HG03520 (cell line): Measurements from ENCODE around the gene PANX3.
"Not testable (repeated sequence)": the region's sequence is repeated elsewhere in the genome, so short reads cannot be mapped to it uniquely, and the experiment has no call there.

Source experiments
- ATAC-seq: cut with Tn5 transposase; IDR thresholded peaks from one replicate; pipeline ENCODE4 v1.9.1; 2021; ENCODE audit warnings: mild to moderate bottlenecking, moderate library complexity; ENCODE audit not compliant: unreplicated experiment

The PANX3 gene, protein sequence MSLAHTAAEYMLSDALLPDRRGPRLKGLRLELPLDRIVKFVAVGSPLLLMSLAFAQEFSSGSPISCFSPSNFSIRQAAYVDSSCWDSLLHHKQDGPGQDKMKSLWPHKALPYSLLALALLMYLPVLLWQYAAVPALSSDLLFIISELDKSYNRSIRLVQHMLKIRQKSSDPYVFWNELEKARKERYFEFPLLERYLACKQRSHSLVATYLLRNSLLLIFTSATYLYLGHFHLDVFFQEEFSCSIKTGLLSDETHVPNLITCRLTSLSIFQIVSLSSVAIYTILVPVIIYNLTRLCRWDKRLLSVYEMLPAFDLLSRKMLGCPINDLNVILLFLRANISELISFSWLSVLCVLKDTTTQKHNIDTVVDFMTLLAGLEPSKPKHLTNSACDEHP

DNA sequence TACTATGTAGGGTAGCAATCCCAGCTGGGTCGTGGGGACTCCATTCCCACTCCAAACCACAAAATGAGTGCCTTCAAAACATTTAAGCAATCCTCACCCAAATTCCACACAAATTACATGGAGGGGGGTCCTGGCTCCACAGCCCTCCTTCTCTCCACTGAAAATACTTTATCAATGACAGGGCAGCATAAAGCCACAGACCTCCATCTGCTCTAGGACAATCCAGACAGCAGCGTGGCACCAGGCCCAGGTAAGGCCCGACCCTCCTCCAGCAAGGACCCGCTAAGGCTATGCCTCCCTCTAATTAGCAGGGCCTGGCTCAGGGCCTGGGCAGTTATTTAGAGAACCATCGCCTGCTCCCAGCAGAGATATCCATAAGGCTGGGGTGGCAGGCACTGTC lies at the start of gene PANX3:
PANX3 (plus strand) TSS at position 365 of the 400 bp plus-strand sequence. CDS start 129 bp downstream, outside the sequence.
- ATAC-seq: no peak

DNA sequence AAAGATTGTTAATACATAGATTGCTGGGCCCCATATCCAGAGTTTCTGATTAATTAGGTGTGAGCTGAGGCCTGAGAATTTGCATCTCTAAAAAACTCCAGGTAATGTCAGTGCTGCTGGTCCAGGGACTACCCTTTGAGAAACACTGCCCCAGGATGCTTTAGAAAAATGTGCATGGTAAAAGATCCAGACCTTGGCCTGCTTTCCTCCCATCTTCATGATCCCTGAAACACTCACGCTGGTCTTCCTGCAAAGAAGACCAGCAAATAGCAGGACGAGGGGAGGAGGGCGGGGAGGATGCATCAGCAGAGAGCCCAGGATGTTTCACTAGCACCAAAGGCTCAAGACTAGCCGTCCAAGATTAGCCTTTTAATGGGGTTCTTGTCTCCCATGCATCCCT lies 41.5 kb upstream of the PANX3 start, which contains the start of gene OR8A1:
OR8A1 (plus strand) TSS at position 301 of the 400 bp plus-strand sequence. CDS start 123 bp downstream, outside the sequence.
- no peak for ATAC-seq

DNA sequence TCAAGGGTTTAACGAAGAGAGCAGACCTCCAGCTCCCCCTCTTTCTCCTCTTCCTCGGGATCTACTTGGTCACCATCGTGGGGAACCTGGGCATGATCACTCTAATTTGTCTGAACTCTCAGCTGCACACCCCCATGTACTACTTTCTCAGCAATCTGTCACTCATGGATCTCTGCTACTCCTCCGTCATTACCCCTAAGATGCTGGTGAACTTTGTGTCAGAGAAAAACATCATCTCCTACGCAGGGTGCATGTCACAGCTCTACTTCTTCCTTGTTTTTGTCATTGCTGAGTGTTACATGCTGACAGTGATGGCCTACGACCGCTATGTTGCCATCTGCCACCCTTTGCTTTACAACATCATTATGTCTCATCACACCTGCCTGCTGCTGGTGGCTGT lies 41.1 kb upstream of the PANX3 start:
- no peak for ATAC-seq

DNA sequence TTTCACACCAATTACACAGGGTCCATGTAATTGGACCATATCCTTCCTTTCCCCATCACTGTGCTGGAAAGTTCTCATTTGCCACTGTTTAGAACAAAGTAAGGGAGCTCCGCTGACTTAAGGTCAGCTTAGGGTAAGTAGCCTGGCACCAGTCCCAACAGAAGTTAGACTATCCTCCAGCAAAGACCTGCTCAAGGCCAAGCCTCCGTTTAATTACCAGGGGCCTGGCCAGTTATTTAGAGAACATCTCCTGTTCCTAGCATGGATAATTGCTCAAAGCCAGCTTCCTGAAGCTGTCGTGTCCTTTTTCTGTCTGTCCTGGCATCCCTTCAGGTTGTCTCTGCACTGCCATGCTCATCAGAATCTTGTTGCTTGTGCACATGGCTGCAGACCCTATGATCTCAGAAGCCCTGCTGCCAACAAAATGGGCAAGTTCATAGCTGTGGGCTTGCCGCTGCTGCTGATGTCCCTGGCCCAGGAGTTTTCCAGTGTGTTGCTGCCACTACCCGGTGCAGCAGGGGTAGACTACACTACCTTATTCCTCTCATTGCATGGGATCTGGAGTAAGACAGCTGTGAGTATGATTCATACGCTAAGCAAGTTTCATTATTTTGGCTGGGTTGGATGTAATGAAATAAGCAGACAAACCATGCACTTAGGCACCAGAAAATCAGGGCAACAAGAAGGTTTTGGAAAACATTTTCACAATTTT lies 33.4 kb upstream of the PANX3 start:
- no peak for ATAC-seq

DNA sequence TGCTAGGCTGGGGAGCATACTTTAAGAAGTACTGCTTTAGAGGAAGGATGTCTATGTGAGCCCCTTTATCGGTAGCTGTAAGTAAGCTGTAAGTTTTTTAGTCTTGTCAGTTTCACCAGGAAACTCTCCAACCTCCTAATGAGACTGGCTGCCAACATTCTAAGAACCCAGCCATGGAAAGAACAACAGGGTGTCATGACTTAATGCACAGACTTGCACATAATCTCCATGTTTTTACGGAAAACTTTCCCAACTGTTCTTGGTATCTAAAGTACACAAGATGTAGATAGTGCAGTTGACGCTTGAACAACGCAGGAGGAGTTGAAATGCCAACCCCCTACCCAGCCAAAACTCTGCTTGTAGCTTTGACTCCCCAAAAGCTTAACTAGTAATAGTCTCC lies 32.5 kb upstream of the PANX3 start:
- ATAC-seq: no peak

DNA sequence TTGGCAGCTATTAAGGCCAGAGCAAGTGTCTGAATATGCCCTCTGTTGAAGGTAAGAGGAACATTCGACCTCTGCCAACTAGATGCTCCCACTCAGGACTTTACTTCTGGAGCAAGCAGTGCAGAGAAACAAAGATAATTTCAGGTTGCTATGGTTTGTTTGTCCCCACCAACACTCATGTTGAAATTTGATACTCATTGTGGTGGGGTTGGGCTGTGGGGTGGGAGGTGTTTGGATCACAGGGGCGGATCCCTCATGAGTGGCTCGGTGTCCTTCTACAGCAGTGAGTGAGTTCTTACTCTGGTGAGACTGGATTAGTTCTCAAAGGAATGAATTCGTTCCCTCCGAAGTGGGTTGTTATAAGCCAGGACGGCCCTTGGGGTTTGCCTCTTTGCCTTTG lies 29.4 kb upstream of the PANX3 start:
- no peak for ATAC-seq

DNA sequence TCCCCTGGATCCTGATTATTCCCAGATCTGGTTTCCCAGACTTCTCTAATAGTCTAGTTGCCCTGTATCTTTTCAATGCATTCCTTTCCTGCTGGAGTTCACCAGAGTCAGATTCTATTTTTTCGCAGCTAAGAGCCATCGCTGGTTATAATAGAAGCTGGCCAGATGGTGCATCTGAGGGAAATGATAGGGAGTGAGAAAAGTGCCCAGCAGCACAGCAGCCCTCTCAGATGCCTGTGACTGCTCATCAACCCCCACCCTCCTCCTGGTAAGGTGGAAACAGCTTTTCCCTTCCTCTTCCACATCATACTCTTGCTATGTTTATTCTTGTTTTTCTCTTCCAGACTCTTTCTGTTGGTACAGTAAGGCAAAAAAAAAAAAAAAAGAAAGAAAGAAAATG lies 28.7 kb upstream of the PANX3 start:
- ATAC-seq: no peak

DNA sequence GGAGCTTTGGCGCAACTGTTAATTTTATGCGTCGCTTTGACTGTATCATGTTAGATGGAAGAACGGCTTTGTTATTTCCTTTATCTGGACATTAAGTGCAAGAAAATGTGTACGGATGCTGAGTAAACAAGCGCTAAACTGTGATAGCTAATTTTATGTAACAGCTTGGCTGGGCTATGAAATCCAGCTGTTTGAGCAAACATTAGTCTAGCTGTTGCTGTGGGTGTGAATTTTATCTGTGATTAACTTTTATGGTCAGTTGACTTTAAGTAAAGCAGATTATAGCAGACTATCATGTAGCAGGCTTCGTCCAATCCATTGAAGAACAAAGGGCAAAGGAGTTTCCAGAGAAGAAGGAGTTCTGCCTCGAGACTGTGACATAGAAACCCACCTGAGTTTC lies 27.4 kb upstream of the PANX3 start:
- ATAC-seq: no peak

DNA sequence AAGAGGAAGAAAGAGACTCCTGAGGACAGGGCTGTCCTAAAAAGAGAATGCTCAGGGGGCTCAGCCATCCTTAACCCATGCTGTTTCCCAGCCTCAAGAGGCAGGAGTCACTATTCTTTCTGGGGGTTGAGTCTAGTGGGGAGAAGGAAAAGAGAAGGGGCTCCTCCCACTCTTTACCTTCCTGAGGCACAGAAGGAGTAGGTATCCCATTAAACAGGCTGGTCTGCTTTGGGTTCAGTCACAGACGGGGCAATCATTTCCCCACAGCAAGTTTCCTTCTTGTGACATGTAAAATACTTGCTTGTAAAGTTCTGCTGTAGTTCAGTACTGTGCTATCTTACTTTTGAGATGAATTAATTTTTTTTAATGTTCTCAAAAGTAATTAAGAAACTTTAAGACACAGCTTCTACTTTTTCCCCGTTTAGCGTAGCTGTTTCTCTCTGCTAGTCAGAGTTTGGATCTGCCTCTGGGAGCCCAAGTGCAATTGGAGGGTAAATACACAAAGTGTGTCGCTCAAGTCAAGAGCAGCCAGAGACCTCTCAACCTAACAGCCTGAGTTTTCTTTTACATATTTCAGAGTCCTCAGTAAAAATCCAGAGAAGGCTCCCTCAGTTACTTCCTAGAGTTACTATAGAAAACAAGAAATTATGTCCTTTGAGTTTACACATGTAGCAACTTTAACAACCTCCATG lies 26.4 kb upstream of the PANX3 start:
- ATAC-seq: no peak

DNA sequence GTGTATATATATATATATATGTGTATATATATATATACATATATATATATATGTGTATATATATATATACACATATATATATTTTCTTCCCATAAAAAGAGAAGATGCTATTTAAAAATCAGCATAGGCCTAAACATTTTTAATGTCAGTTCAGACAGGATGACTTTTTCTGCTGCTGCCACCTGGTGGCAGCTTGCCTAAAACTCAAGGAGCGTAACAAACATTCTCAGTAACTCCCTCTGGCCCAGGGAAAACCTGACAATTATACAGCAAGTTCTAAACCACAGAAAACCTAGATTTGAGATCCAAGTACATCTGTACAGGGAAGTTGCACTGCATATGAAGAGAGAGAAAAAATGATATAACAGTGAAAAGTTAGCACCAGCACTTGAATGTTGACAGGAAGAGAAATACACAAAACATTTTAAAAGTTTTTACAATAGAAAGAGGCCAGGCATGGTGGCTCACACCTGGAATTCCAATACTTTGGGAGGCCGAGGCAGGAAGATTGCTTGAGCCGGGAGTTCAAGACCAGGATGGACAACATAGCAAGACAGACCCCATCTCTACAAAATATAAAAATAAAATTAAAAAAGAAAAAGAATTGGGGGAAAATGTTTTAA lies 24.9 kb upstream of the PANX3 start:
- no peak for ATAC-seq

DNA sequence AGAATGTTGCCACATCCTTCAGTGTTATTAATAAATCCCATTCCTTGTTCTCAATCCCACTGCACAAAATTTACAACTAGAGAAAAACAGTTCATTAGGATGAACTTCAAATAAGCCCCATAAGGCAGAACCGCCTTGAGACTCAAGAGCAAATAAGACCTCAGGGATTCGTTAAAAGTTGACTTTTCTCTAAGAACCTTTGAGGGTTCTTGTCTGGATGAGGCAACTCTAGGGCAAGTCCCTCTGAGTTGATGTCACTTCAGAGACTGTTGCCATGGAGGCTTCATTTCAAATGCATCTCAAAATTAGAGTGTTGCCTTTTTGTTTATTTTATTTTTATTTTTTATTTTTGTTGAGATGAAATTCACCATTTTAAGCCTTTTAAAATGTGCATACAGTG lies 19.8 kb upstream of the PANX3 start:
- ATAC-seq: no peak

DNA sequence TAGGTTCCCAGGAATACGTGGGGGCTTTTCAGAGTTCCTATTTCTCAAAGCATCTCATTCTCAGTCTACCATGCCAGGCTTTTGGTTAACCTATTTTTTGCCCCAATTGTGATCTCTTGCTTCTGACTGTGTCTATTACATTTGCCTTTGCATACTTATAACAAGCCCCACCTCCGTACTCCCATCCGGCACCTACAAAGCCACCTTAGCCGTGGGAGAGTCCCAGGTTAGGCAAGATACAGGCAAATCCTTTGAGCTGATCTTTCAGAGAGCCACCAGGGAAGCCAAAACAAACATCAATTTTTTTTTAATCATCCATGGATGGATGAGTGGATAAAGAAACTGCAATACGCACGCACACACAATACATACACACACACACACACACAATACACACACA lies 18.6 kb upstream of the PANX3 start:
- ATAC-seq: no peak

DNA sequence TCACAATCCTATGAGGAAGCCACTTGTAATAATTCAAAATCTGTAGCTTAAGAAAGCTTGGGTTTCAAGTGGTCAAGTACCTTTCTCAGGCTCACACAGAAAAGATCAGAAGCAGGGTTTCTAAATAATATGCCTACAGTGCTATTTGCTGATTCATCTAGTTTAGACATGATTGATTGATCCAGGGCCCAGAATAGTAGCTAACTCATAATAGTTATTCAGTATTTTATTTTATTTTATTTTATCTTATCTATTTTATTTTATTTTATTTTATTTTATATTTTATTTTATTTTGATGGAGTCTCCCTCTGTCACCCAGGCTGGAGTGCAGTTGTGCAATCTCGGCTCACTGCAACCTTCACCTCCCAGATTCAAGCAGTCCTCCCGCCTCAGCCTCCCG lies 15.9 kb upstream of the PANX3 start:
- no peak for ATAC-seq

DNA sequence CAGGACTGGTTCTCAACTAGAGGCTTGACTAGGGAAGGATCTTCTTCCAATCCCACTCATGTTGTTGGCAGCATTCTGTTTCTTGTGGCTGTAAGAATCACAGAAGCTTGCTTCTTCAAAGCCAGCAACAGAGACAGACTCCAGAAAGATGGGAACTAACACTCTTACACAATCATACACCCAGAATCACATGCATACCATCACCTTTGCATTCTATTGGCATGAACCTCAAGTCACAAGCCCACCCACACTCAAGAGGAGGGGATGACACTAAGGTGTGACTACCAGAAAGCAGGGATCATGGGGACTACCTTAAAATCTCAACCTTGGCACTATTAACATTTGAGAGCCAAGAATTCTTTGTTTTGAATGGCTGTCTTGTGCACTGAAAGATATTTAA lies 13.6 kb upstream of the PANX3 start:
- ATAC-seq: no peak

DNA sequence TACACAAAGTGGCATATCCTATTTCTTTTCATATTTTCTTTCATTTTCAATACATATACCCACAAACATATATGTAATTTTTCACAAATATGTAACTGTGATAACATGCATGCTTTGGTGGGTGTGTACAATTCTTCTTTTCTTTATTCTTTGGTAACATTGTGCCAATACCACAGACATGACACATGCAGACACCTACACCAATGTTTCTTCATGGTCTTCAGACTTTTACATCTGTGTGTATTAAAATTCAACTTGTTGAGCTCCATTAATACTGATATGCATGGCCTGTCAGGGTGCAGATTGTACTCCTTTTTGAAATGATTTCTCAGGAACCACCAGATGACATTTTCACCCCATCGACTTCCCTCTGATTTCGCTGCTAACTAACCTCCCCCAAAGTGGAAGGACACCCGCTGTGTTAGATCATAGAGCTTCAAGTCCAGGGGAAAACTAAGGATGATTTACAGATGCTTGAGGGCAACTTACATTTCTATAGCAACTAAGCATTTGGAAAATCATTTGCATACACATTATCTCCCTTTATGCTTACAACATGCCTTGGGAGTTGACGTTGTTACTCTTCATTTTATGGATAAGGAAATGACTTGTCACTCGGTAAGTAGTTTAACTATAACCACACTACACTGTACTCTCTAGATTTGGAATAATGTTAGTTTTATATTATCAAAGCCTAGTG lies 10.5 kb upstream of the PANX3 start:
- no peak for ATAC-seq

DNA sequence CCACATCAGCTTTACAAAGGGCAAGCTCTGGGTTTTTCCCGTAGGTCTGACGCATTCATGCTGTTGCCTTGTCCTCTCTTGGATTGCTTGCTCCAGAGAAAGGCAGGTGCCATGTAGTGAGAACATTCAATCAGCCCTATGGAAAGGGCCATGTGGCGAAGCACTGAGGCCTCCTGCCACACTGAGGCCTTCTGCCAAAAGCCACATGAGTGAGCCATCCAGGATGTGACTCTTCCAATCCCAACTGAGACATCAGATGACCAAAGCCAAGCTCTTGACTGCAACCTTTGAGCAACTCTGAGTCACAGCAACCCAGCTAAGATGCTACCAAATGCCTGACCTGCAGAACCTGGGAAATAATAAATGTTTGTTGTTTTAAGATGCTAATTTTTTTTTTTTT lies 9.0 kb upstream of the PANX3 start:
- ATAC-seq: no peak

DNA sequence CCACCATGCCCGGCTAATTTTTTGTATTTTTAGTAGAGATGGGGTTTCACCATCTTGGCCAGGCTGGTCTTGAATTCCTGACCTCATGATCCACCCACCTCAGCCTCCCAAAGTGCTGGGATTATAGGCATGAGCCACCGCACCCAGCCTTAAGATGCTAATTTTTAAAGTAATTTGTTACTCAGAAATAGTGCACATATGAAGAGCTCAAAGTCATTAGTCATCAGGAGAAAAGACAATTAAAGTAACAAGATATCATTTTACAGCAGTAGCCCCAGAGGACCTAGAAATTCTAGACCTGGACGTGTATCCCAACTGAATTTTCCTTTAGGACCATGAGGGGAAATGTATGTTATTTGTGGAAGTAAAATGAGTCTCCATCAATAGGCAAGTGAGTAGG lies 8.5 kb upstream of the PANX3 start:
- not testable (repeated sequence) for ATAC-seq

DNA sequence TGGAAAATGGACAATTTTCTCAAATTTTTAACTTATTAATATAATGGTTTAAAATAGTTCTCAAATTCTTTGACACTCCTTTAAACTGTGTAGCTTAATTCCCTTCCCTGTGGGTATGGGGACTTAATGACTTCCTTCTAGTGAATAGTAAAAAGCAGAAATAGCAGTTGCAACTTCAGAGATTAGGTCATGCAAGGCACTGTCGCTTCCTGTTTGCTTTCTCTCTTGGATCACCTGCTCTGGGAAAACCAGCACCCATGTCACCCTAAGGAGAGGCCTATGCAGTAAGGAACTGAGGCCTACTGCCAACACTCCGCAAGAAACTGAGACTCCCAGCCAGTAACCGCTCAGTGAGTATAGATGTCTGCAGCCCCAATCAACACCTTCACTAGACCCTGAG lies 5.5 kb upstream of the PANX3 start:
- no peak for ATAC-seq

DNA sequence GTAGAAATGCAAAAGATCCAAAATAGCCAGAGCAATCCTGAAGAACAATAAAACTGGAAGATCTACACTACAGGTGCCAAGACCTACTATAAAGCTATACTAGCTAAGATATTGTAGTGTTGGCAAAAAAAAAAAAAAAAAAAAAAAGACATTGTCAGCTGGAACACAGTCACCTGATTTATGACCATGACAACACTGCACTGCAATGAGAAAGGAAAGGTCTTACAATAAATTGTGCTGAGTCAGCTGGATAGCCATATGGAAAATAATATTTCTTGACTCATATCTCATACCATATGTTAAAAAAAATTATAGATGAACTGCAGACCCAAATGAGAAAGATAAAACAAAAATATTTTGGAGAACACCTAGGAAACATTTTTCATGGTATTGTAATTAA lies 3.1 kb upstream of the PANX3 start:
- ATAC-seq: no peak

DNA sequence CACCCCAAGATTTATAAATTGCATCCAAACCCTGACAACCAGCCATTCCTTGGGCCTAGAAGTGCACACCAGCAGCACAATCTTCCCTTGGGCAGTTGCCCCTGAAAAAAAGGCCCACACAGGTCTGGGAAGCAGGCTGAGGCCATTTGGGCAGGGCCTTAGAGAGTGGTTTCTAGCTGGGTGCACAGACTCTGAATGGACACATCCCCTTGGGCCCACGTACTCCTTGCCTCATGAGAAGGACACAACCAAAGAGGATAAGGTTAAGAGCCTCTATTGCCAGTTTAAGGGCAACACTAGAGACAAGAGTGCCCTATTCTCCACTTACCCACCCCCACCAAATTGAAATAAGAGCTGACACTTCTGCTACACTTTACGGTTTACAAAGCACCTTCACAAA lies 933 bp upstream of the PANX3 start:
- no peak for ATAC-seq

DNA sequence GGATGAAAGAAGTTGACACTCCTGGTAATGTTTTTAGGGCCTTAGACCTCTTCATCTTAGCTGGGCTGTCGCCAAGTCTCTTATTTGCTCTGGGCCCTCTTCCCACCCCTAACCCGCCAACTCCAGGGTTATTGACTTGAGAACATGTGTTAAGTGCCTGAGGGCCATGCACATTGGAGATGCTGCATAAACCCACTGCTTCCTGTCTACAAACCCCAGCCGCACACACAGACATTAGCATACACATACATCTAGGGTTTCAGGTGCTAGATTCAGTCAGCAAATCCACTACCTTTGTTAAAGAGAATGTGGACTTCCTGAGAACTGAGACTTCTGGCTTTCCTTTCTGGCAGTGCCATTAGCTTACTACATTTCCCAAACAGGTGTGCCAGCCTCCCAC lies 817 bp downstream of the PANX3 start:
- ATAC-seq: peak; percentile 67
